Measurements from ENCODE around the gene GCM1.
"Not testable (repeated sequence)": the region's sequence is repeated elsewhere in the genome, so short reads cannot be mapped to it uniquely, and the experiment has no call there.

Gene GCM1

GRCh38 chr6:53172468-53172803 is 23.8 kb upstream of the GCM1 start:
- H3K36me3 ChIP-seq (ENCODE audit: control insufficient read depth in 1 of 2, insufficient read depth in 2 of 2, low read length in 2 of 2): no peaks in the 10 kb centered on the region
- H3K9me3 ChIP-seq (ENCODE audit: control insufficient read depth in 1 of 2, low read length in 2 of 2): no peaks in the 10 kb centered on the region
- no peaks in the 10 kb centered on the region for H3K27me3 ChIP-seq (ENCODE audit: control insufficient read depth in 1 of 2, insufficient read depth in 2 of 2, low read length in 2 of 2)
- H3K27ac ChIP-seq (ENCODE audit: low read depth, low read length): no peak overlapping the region
- H3K4me3 ChIP-seq (ENCODE audit: low read depth in 1 of 2, low read length in 2 of 2): no peak overlapping the region
- no peaks in the 10 kb centered on the region for H3K4me1 ChIP-seq (ENCODE audit: control insufficient read depth in 1 of 2, insufficient read depth in 2 of 2, low read length in 2 of 2)
- H3K9ac ChIP-seq (ENCODE audit: low read depth in 1 of 2, low read length in 2 of 2): no peak overlapping the region

- H3K4me3 ChIP-seq (ENCODE audit: low read depth in 1 of 2, low read length in 2 of 2): no peak overlapping the region
- H3K9ac ChIP-seq (ENCODE audit: low read depth in 1 of 2, low read length in 2 of 2): no peak overlapping the region
- no peaks in the 10 kb centered on the region for H3K27me3 ChIP-seq (ENCODE audit: control insufficient read depth in 1 of 2, insufficient read depth in 2 of 2, low read length in 2 of 2)
- H3K4me1 ChIP-seq (ENCODE audit: control insufficient read depth in 1 of 2, insufficient read depth in 2 of 2, low read length in 2 of 2): no peaks in the 10 kb centered on the region
- H3K27ac ChIP-seq (ENCODE audit: low read depth, low read length): no peak overlapping the region
- H3K36me3 ChIP-seq (ENCODE audit: control insufficient read depth in 1 of 2, insufficient read depth in 2 of 2, low read length in 2 of 2): no peaks in the 10 kb centered on the region
- H3K9me3 ChIP-seq (ENCODE audit: control insufficient read depth in 1 of 2, low read length in 2 of 2): no peaks in the 10 kb centered on the region
Observed at GRCh38 chr6:53171605-53172467, 23.2 kb upstream of the GCM1 start.

GRCh38 chr6:53168516-53169267 is 20.1 kb upstream of the GCM1 start:
- Histone ChIP-seq H3K9me3 (ENCODE audit: control insufficient read depth in 1 of 2, low read length in 2 of 2) (no peaks in the 10 kb centered on the region), H3K27ac (ENCODE audit: low read depth, low read length) (no peak overlapping the region), H3K36me3 (ENCODE audit: control insufficient read depth in 1 of 2, insufficient read depth in 2 of 2, low read length in 2 of 2) (no peaks in the 10 kb centered on the region), H3K27me3 (ENCODE audit: control insufficient read depth in 1 of 2, insufficient read depth in 2 of 2, low read length in 2 of 2) (no peaks in the 10 kb centered on the region), H3K4me3 (ENCODE audit: low read depth in 1 of 2, low read length in 2 of 2) (no peak overlapping the region), H3K4me1 (ENCODE audit: control insufficient read depth in 1 of 2, insufficient read depth in 2 of 2, low read length in 2 of 2) (no peaks in the 10 kb centered on the region), H3K9ac (ENCODE audit: low read depth in 1 of 2, low read length in 2 of 2) (no peak overlapping the region)

GRCh38 chr6:53165293-53165692 is 16.7 kb upstream of the GCM1 start:
- no peak overlapping the region for H3K27ac ChIP-seq (ENCODE audit: low read depth, low read length)
- H3K27me3 ChIP-seq (ENCODE audit: control insufficient read depth in 1 of 2, insufficient read depth in 2 of 2, low read length in 2 of 2): no peaks in the 10 kb centered on the region
- H3K9me3 ChIP-seq (ENCODE audit: control insufficient read depth in 1 of 2, low read length in 2 of 2): no peaks in the 10 kb centered on the region
- H3K4me1 ChIP-seq (ENCODE audit: control insufficient read depth in 1 of 2, insufficient read depth in 2 of 2, low read length in 2 of 2): no peaks in the 10 kb centered on the region
- no peak overlapping the region for H3K4me3 ChIP-seq (ENCODE audit: low read depth in 1 of 2, low read length in 2 of 2)
- H3K36me3 ChIP-seq (ENCODE audit: control insufficient read depth in 1 of 2, insufficient read depth in 2 of 2, low read length in 2 of 2): no peaks in the 10 kb centered on the region
- H3K9ac ChIP-seq (ENCODE audit: low read depth in 1 of 2, low read length in 2 of 2): no peak overlapping the region

- Histone ChIP-seq H3K27me3 (ENCODE audit: control insufficient read depth in 1 of 2, insufficient read depth in 2 of 2, low read length in 2 of 2) (no peaks in the 10 kb centered on the region), H3K4me3 (ENCODE audit: low read depth in 1 of 2, low read length in 2 of 2) (no peak overlapping the region), H3K36me3 (ENCODE audit: control insufficient read depth in 1 of 2, insufficient read depth in 2 of 2, low read length in 2 of 2) (no peaks in the 10 kb centered on the region), H3K9ac (ENCODE audit: low read depth in 1 of 2, low read length in 2 of 2) (no peak overlapping the region), H3K9me3 (ENCODE audit: control insufficient read depth in 1 of 2, low read length in 2 of 2) (no peaks in the 10 kb centered on the region), H3K4me1 (ENCODE audit: control insufficient read depth in 1 of 2, insufficient read depth in 2 of 2, low read length in 2 of 2) (no peaks in the 10 kb centered on the region), H3K27ac (ENCODE audit: low read depth, low read length) (no peak overlapping the region)
Observed at GRCh38 chr6:53162606-53163005, 14.0 kb upstream of the GCM1 start.

- no peaks in the 10 kb centered on the region for H3K4me1 ChIP-seq (ENCODE audit: control insufficient read depth in 1 of 2, insufficient read depth in 2 of 2, low read length in 2 of 2)
- H3K27me3 ChIP-seq (ENCODE audit: control insufficient read depth in 1 of 2, insufficient read depth in 2 of 2, low read length in 2 of 2): no peaks in the 10 kb centered on the region
Observed at GRCh38 chr6:53161481-53162009, 12.9 kb upstream of the GCM1 start.

GRCh38 chr6:53159558-53159957 is 10.9 kb upstream of the GCM1 start:
- no peaks in the 10 kb centered on the region for H3K36me3 ChIP-seq (ENCODE audit: control insufficient read depth in 1 of 2, insufficient read depth in 2 of 2, low read length in 2 of 2)
- no peak overlapping the region for H3K4me3 ChIP-seq (ENCODE audit: low read depth in 1 of 2, low read length in 2 of 2)
- no peak overlapping the region for H3K9ac ChIP-seq (ENCODE audit: low read depth in 1 of 2, low read length in 2 of 2)
- no peaks in the 10 kb centered on the region for H3K4me1 ChIP-seq (ENCODE audit: control insufficient read depth in 1 of 2, insufficient read depth in 2 of 2, low read length in 2 of 2)
- no peak overlapping the region for H3K27ac ChIP-seq (ENCODE audit: low read depth, low read length)
- no peaks in the 10 kb centered on the region for H3K9me3 ChIP-seq (ENCODE audit: control insufficient read depth in 1 of 2, low read length in 2 of 2)
- no peaks in the 10 kb centered on the region for H3K27me3 ChIP-seq (ENCODE audit: control insufficient read depth in 1 of 2, insufficient read depth in 2 of 2, low read length in 2 of 2)

More at GRCh38 chr6:53161481-53162009, 12.9 kb upstream of the GCM1 start:
- no peak overlapping the region for H3K9ac ChIP-seq (ENCODE audit: low read depth in 1 of 2, low read length in 2 of 2)
- H3K27ac ChIP-seq (ENCODE audit: low read depth, low read length): no peak overlapping the region
- no peaks in the 10 kb centered on the region for H3K36me3 ChIP-seq (ENCODE audit: control insufficient read depth in 1 of 2, insufficient read depth in 2 of 2, low read length in 2 of 2)
- no peaks in the 10 kb centered on the region for H3K9me3 ChIP-seq (ENCODE audit: control insufficient read depth in 1 of 2, low read length in 2 of 2)
- H3K4me3 ChIP-seq (ENCODE audit: low read depth in 1 of 2, low read length in 2 of 2): no peak overlapping the region

- not testable (repeated sequence) for H3K4me3 ChIP-seq (ENCODE audit: low read depth in 1 of 2, low read length in 2 of 2); H3K27ac ChIP-seq (ENCODE audit: low read depth, low read length); H3K4me1 ChIP-seq (ENCODE audit: control insufficient read depth in 1 of 2, insufficient read depth in 2 of 2, low read length in 2 of 2); H3K9ac ChIP-seq (ENCODE audit: low read depth in 1 of 2, low read length in 2 of 2); H3K27me3 ChIP-seq (ENCODE audit: control insufficient read depth in 1 of 2, insufficient read depth in 2 of 2, low read length in 2 of 2); H3K9me3 ChIP-seq (ENCODE audit: control insufficient read depth in 1 of 2, low read length in 2 of 2); H3K36me3 ChIP-seq (ENCODE audit: control insufficient read depth in 1 of 2, insufficient read depth in 2 of 2, low read length in 2 of 2)
Observed at GRCh38 chr6:53158076-53158475, 9.4 kb upstream of the GCM1 start.

GRCh38 chr6:53155279-53155678 is 6.6 kb upstream of the GCM1 start:
- not testable (repeated sequence) for H3K9me3 ChIP-seq (ENCODE audit: control insufficient read depth in 1 of 2, low read length in 2 of 2); H3K27ac ChIP-seq (ENCODE audit: low read depth, low read length); H3K27me3 ChIP-seq (ENCODE audit: control insufficient read depth in 1 of 2, insufficient read depth in 2 of 2, low read length in 2 of 2); H3K9ac ChIP-seq (ENCODE audit: low read depth in 1 of 2, low read length in 2 of 2); H3K36me3 ChIP-seq (ENCODE audit: control insufficient read depth in 1 of 2, insufficient read depth in 2 of 2, low read length in 2 of 2); H3K4me3 ChIP-seq (ENCODE audit: low read depth in 1 of 2, low read length in 2 of 2); H3K4me1 ChIP-seq (ENCODE audit: control insufficient read depth in 1 of 2, insufficient read depth in 2 of 2, low read length in 2 of 2)

- no peaks in the 10 kb centered on the region for H3K9me3 ChIP-seq (ENCODE audit: control insufficient read depth in 1 of 2, low read length in 2 of 2)
- H3K4me1 ChIP-seq (ENCODE audit: control insufficient read depth in 1 of 2, insufficient read depth in 2 of 2, low read length in 2 of 2): no peaks in the 10 kb centered on the region
- H3K27me3 ChIP-seq (ENCODE audit: control insufficient read depth in 1 of 2, insufficient read depth in 2 of 2, low read length in 2 of 2): no peaks in the 10 kb centered on the region
- H3K27ac ChIP-seq (ENCODE audit: low read depth, low read length): no peak overlapping the region
- H3K9ac ChIP-seq (ENCODE audit: low read depth in 1 of 2, low read length in 2 of 2): no peak overlapping the region
- H3K4me3 ChIP-seq (ENCODE audit: low read depth in 1 of 2, low read length in 2 of 2): no peak overlapping the region
- H3K36me3 ChIP-seq (ENCODE audit: control insufficient read depth in 1 of 2, insufficient read depth in 2 of 2, low read length in 2 of 2): no peaks in the 10 kb centered on the region
Observed at GRCh38 chr6:53154794-53155193, 6.2 kb upstream of the GCM1 start.

Measured in duodenal mucosa (tissue), 2 donors.